Measurements from ENCODE around the gene SMIM5. TPM values are rescaled to one million over a fixed set of nuclear protein-coding genes. Genes with fewer than 3 reads are reported as not detected.

The SMIM5 gene
- total RNA-seq, 1 donor from 2014 or later, result 14.0 TPM

- Histone ChIP-seq H3K27ac (replicated peaks) (peak overlapping the region; percentile 84), H3K27me3 (ENCODE audit: low read depth) (no peaks in the 10 kb centered on the region)
Measured at GRCh38 chr17:75643643-75644017, 10.4 kb downstream of the SMIM5 start.

GRCh38 chr17:75645501-75645888 lies 12.3 kb downstream of the SMIM5 start:
- TF ChIP-seq CTCF (IDR thresholded peaks at IDR 0.05; ENCODE audit: borderline replicate concordance), result no peak
- peaks cover 34% of the 10 kb centered on the region for H3K36me3 ChIP-seq

More at GRCh38 chr17:75643643-75644017, 10.4 kb downstream of the SMIM5 start:
- H3K36me3 ChIP-seq, result peaks cover 21% of the 10 kb centered on the region
- no peak for DNase-seq
- no peaks in the 10 kb centered on the region for H3K9me3 ChIP-seq (replicated peaks)
- intact Hi-C loops (cut with micrococcal nuclease), result no loop called here
- no peak overlapping the region for H3K4me3 ChIP-seq
- peaks cover 50% of the 10 kb centered on the region for H3K4me1 ChIP-seq
- no peak for TF ChIP-seq CTCF (IDR thresholded peaks at IDR 0.05; ENCODE audit: borderline replicate concordance)

GRCh38 chr17:75645889-75646637 lies 12.8 kb downstream of the SMIM5 start:
- intact Hi-C loops (cut with micrococcal nuclease), result no loop called here
- Histone ChIP-seq H3K27ac (replicated peaks) (no peak overlapping the region), H3K4me3 (no peak overlapping the region), H3K9me3 (replicated peaks) (no peaks in the 10 kb centered on the region), H3K36me3 (peaks cover 40% of the 10 kb centered on the region), H3K27me3 (ENCODE audit: low read depth) (no peaks in the 10 kb centered on the region), H3K4me1 (peaks cover 26% of the 10 kb centered on the region)
- TF ChIP-seq CTCF (IDR thresholded peaks at IDR 0.05; ENCODE audit: borderline replicate concordance), result no peak
- DNase-seq, result no peak

More at GRCh38 chr17:75645501-75645888, 12.3 kb downstream of the SMIM5 start:
- no peak overlapping the region for H3K4me3 ChIP-seq
- no peaks in the 10 kb centered on the region for H3K27me3 ChIP-seq (ENCODE audit: low read depth)
- H3K9me3 ChIP-seq (replicated peaks), result no peaks in the 10 kb centered on the region
- intact Hi-C loops (cut with micrococcal nuclease), result no loop called here
- no peak overlapping the region for H3K27ac ChIP-seq (replicated peaks)
- no peak for DNase-seq
- H3K4me1 ChIP-seq, result peaks cover 32% of the 10 kb centered on the region

GRCh38 chr17:75646638-75646992 lies 13.4 kb downstream of the SMIM5 start:
- Histone ChIP-seq H3K9me3 (replicated peaks) (no peaks in the 10 kb centered on the region), H3K36me3 (peaks cover 44% of the 10 kb centered on the region), H3K4me1 (peaks cover 21% of the 10 kb centered on the region), H3K4me3 (no peak overlapping the region), H3K27me3 (ENCODE audit: low read depth) (no peaks in the 10 kb centered on the region), H3K27ac (replicated peaks) (no peak overlapping the region)
- TF ChIP-seq CTCF (IDR thresholded peaks at IDR 0.05; ENCODE audit: borderline replicate concordance), result no peak
- intact Hi-C loops (cut with micrococcal nuclease), result no loop called here
- DNase-seq, result no peak

- Histone ChIP-seq H3K9me3 (replicated peaks) (no peaks in the 10 kb centered on the region), H3K27ac (replicated peaks) (no peak overlapping the region), H3K27me3 (ENCODE audit: low read depth) (no peaks in the 10 kb centered on the region), H3K4me1 (peaks cover 17% of the 10 kb centered on the region), H3K4me3 (no peak overlapping the region), H3K36me3 (peaks cover 47% of the 10 kb centered on the region)
- intact Hi-C loops (cut with micrococcal nuclease), result no loop called here
- no peak for DNase-seq
- no peak for TF ChIP-seq CTCF (IDR thresholded peaks at IDR 0.05; ENCODE audit: borderline replicate concordance)
Measured at GRCh38 chr17:75647061-75647460, 13.8 kb downstream of the SMIM5 start.
